PC-9 (cell line): ENCODE results near the gene MMS22L. TPM values are rescaled to one million over a fixed set of nuclear protein-coding genes. Genes with fewer than 3 reads are reported as not detected.

ENCODE experiments used
- BruUV-seq: library from RNA; stranded (reverse); fragments of 400-500 nt; replicated peaks from 2 replicates; lab custom pipeline; 2021; lab: Mats Ljungman, UMichigan
- CTCF ChIA-PET: fragments of 300-600 bp; sonication (Branson Sonifier 250); formaldehyde crosslinking; loops from one replicate; lab custom pipeline; 2022; ENCODE audit warnings: antibody characterized with exemption; lab: Charles Lee
- POLR2A ChIA-PET: fragments of 300-600 bp; sonication (Branson Sonifier 250); formaldehyde crosslinking; loops from one replicate; lab custom pipeline; 2022; ENCODE audit warnings: antibody characterized with exemption; ENCODE audit not compliant: unreplicated experiment; lab: Charles Lee
- DNase-seq, 2 experiments: peaks; one replicate each; pipeline versions ENCODE4 v3.0.0 to v3.0.0-alpha.2; 2015 to 2022; ENCODE audit warnings: mixed read lengths in 1 of 2
- H2AFZ ChIP-seq: fragments of 200-600 bp; sonication (generic); 2 replicates; pipeline ENCODE4 v1.8.1; 2017; ENCODE audit warnings: antibody characterized with exemption
- H3F3A ChIP-seq: fragments of 200-600 bp; sonication (generic); 2 replicates; pipeline ENCODE4 v1.8.1; 2017; ENCODE audit warnings: antibody characterized with exemption, mild to moderate bottlenecking, low read depth; ENCODE audit not compliant: insufficient read depth
- H3K27ac ChIP-seq: fragments of 200-600 bp; sonication (generic); 2 replicates; pipeline ENCODE4 v1.6.1; 2016; ENCODE audit warnings: mixed run types
- H3K27me3 ChIP-seq: fragments of 200-600 bp; sonication (generic); 2 replicates; pipeline ENCODE4 v1.6.1; 2016; ENCODE audit warnings: low read depth, mixed run types; ENCODE audit not compliant: insufficient read depth
- H3K36me3 ChIP-seq: fragments of 200-600 bp; sonication (generic); 2 replicates; pipeline ENCODE4 v1.6.1; 2016; ENCODE audit warnings: low read depth, mixed run types
- H3K4me1 ChIP-seq: fragments of 200-600 bp; sonication (generic); replicated peaks from 2 replicates; pipeline ENCODE4 v1.6.1; 2016; ENCODE audit warnings: mixed run types; ENCODE audit not compliant: insufficient read depth
- H3K4me2 ChIP-seq: fragments of 200-600 bp; sonication (generic); 2 replicates; pipeline ENCODE4 v1.6.1; 2017; ENCODE audit warnings: mixed run types
- H3K4me3 ChIP-seq: fragments of 200-600 bp; sonication (generic); 2 replicates; pipeline ENCODE4 v1.6.1; 2016; ENCODE audit warnings: mixed run types
- H3K79me2 ChIP-seq: fragments of 200-600 bp; sonication (generic); 2 replicates; pipeline ENCODE4 v1.6.1; 2017; ENCODE audit warnings: low read depth, mixed run types
- H3K9me2 ChIP-seq: fragments of 200-600 bp; sonication (generic); 2 replicates; pipeline ENCODE4 v1.8.1; 2017; ENCODE audit warnings: mild to moderate bottlenecking; ENCODE audit not compliant: insufficient read depth
- H3K9me3 ChIP-seq: fragments of 200-600 bp; sonication (generic); 2 replicates; pipeline ENCODE4 v1.8.1; 2016; ENCODE audit warnings: low read depth; ENCODE audit not compliant: insufficient read depth
- H4K20me1 ChIP-seq: fragments of 200-600 bp; sonication (generic); 2 replicates; pipeline ENCODE4 v1.8.1; 2017; ENCODE audit not compliant: insufficient read depth
- EZH2 ChIP-seq: fragments of 200-600 bp; sonication (generic); IDR thresholded peaks from 2 replicates; pipeline ENCODE4 v1.8.0; 2017; ENCODE audit warnings: antibody characterized with exemption, low read depth
- intact Hi-C: fragments of 100-400 bp; cut with micrococcal nuclease; formaldehyde crosslinking; loops from one replicate; pipeline ENCODE4 v1.10.0; 2022; ENCODE audit not compliant: unreplicated experiment
- total RNA-seq: library from RNA; stranded (reverse); gene quantifications from 2 replicates; pipeline ENCODE4 v1.2.3, GENCODE V29; 2021
- TF ChIP-seq, protein P1 (sequence below): fragments of 200-600 bp; sonication (generic); conservative IDR thresholded peaks from 2 replicates; pipeline ENCODE4 v1.6.1; 2017; ENCODE audit warnings: mixed run types, antibody characterized with exemption, mild to moderate bottlenecking, moderate library complexity

Gene MMS22L
- total RNA-seq, 1 experiment from 2014 or later = 43.6 TPM

DNA sequence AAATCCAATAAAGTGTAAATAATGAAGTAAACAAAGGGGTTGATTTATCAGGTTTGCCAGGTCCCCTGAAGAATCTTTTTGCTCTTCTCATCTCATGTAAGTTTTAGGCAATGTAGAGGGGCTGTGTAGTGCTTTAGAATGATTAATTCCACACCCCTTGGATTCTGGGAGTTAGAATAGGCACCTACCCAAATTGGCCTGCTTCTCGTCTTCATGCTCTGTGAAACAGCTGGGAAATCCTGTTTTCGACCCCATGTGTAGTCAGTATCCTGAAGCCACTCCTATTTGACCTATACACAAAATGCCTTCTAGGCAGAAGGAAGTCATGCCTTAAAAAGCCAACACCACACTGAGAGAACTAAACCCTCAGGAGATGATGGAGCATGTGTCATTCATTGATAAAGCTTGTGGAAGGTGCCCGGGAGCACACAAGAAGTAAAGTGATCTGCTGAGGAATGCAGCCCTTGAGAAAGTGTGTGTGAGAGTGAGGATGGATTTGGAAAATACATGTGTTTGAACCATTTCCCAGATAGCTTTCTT, 187.6 kb downstream of the MMS22L start:
- POLR2A ChIA-PET = no interaction called here
- CTCF ChIA-PET = no interaction called here
- no peak for DNase-seq

DNA sequence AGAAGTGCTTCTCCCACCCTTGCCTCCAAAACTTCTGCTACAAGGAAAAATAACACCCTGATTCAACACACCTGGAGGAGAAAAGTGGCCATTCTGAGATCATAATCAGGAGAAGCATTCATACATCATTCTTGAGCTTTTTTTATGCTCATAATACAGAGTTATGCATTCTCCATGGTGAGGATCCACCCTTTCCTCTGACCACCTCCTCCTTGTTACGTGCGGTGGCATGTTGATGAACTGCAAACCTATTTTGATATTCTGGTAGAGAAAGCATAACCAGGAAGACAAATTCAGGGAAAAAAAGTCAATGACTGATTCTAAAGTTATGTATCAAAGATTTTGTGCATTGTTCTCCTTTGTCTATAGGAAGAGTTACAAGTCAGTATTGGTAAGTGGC, 188.6 kb downstream of the MMS22L start:
- ChIA-PET CTCF (no interaction called here), POLR2A (no interaction called here)
- no peak for TF ChIP-seq EZH2
- TF ChIP-seq, protein P1, sequence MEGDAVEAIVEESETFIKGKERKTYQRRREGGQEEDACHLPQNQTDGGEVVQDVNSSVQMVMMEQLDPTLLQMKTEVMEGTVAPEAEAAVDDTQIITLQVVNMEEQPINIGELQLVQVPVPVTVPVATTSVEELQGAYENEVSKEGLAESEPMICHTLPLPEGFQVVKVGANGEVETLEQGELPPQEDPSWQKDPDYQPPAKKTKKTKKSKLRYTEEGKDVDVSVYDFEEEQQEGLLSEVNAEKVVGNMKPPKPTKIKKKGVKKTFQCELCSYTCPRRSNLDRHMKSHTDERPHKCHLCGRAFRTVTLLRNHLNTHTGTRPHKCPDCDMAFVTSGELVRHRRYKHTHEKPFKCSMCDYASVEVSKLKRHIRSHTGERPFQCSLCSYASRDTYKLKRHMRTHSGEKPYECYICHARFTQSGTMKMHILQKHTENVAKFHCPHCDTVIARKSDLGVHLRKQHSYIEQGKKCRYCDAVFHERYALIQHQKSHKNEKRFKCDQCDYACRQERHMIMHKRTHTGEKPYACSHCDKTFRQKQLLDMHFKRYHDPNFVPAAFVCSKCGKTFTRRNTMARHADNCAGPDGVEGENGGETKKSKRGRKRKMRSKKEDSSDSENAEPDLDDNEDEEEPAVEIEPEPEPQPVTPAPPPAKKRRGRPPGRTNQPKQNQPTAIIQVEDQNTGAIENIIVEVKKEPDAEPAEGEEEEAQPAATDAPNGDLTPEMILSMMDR = no peak

More for the DNA sequence above, 187.6 kb downstream of the MMS22L start:
- Histone ChIP-seq H3K27ac (no peak overlapping the region), H3K4me2 (no peak overlapping the region), H2AFZ (no peak overlapping the region), H4K20me1 (no peaks in the 10 kb centered on the region), H3K4me1 (no peaks in the 10 kb centered on the region), H3F3A (no peaks in the 10 kb centered on the region), H3K4me3 (no peak overlapping the region), H3K36me3 (no peaks in the 10 kb centered on the region), H3K27me3 (no peaks in the 10 kb centered on the region), H3K9me2 (no peaks in the 10 kb centered on the region), H3K79me2 (no peaks in the 10 kb centered on the region), H3K9me3 (no peaks in the 10 kb centered on the region)
- no peak for TF ChIP-seq EZH2
- TF ChIP-seq, protein P1 = no peak
- intact Hi-C loops = no loop called here
- no TSS peak for BruUV-seq

DNA sequence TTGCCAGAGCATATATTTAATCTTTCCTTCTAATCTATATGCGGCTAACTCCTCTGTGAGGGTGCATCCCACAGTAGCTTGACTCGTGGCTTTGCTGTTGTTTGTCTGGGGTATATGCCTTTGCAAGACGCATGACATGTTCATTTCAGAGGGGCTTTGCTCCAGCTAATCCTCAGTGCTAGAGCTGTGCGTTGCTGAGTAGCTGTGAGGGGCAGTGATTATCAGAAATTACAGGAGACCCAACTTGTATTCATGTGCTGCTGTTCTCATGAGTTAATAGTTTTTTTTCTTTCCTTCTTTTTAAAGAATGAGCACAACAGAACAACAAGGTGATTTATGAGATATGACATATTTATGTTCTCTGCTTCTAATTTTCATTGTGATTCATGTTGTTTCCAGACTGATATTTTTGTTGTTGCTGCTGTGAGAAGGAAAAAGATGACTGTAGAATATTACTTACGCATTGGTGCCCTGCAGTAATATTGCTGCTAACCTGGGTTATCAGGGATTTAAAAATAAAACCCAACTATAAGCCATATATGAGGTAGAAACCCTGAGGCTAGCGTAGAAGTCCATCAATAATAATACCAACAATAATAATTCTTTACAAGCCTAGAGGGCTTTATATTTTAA, 190.2 kb downstream of the MMS22L start:
- no peaks in the 10 kb centered on the region for H3K79me2 ChIP-seq
- no peak overlapping the region for H3K4me3 ChIP-seq
- H3K4me2 ChIP-seq = no peak overlapping the region
- no peaks in the 10 kb centered on the region for H3K4me1 ChIP-seq
- H3K27me3 ChIP-seq = no peaks in the 10 kb centered on the region
- H2AFZ ChIP-seq = no peak overlapping the region
- TF ChIP-seq, protein P1 = no peak
- TF ChIP-seq EZH2 = no peak
- no peak for DNase-seq
- H3K27ac ChIP-seq = no peak overlapping the region
- no peaks in the 10 kb centered on the region for H3K9me3 ChIP-seq
- H4K20me1 ChIP-seq = no peaks in the 10 kb centered on the region
- no peaks in the 10 kb centered on the region for H3K36me3 ChIP-seq
- intact Hi-C loops = no loop called here
- ChIA-PET POLR2A (interaction anchor here (0.6 kb wide), 1 partner anchor 412 kb away, joined by 3 read pairs; no protein-coding TSS in a partner anchor), CTCF (interaction anchor here (0.6 kb wide), 1 partner anchor 1323 kb away, joined by 3 read pairs; no protein-coding TSS in a partner anchor)
- H3K9me2 ChIP-seq = no peaks in the 10 kb centered on the region
- no TSS peak for BruUV-seq
- H3F3A ChIP-seq = no peaks in the 10 kb centered on the region

More for the DNA sequence above, 188.6 kb downstream of the MMS22L start:
- H3K4me3 ChIP-seq = no peak overlapping the region
- intact Hi-C loops = no loop called here
- H3K79me2 ChIP-seq = no peaks in the 10 kb centered on the region
- DNase-seq = no peak
- BruUV-seq = no TSS peak
- no peaks in the 10 kb centered on the region for H3K4me1 ChIP-seq
- no peaks in the 10 kb centered on the region for H3K36me3 ChIP-seq
- H3K9me3 ChIP-seq = no peaks in the 10 kb centered on the region
- no peaks in the 10 kb centered on the region for H4K20me1 ChIP-seq
- H3F3A ChIP-seq = no peaks in the 10 kb centered on the region
- no peak overlapping the region for H3K4me2 ChIP-seq
- no peaks in the 10 kb centered on the region for H3K27me3 ChIP-seq
- H3K9me2 ChIP-seq = no peaks in the 10 kb centered on the region
- H3K27ac ChIP-seq = no peak overlapping the region
- no peak overlapping the region for H2AFZ ChIP-seq
